Measurements from ENCODE around the gene SLC15A3.

DNA sequence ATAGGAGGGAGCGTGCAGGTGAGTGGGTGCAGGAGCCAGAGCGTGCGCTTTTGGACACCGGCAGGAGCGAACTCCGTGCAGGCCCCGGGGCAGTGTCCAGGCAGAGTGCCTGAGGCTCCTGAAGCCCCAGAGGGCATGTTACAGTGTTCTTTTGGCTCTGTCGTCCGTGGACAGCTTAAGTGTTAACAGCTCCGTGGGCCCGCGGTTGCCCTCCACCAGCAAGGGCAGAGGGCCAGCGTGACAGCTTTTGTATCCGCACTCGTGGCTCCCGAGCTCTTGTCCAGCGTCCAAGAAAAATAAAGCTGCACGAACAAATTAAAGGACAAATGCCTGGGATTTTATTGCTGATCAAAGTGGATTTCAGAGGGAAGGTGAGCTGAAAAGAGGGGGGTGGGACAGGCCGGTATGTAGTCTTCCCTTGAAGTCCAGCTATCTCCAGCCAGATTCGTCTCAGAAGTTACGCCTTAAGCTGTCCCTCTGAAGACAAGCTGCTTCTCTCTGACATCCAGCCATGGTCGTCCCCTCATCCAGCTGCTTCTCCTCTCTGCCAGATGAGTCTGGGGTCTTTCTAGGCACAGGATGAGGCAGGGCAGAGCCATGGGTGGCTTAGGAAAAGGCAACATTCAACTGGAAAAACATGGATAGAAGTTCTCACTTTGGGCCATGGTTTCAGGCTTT lies 39.0 kb downstream of the SLC15A3 start:
- TF ChIP-seq CTCF (IDR thresholded peaks at IDR 0.05 in 8 of 11, conservative IDR thresholded peaks at IDR 0.05 in 3 of 11) (no peak), POLR2A (IDR thresholded peaks at IDR 0.05) (no peak), POLR2AphosphoS5 (IDR thresholded peaks at IDR 0.05) (no peak)
